ENCODE data around the gene EBF4.

EBF4 gene

DNA sequence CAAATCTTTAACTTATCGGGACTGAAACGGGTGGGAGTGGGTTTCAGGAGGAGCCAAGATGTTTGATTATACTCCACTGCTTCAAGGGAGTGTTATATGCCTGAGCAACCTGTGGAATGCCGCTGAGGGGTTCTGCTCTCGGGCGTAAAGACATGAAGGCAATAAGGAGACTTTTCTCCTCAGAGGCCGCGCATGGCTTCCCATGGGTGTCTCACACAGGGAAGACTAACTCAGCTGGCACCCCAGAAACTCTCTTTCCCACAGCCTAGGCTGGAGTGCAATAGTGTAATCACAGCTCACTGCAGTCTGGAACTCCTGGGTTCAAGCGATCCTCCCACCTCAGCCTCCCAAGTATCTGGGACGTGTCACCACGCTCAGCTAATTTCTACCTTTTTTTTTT, 117.1 kb downstream of the EBF4 start:
- Histone ChIP-seq H3K36me3 (replicated peaks; ENCODE audit: low read depth, low read length) (no peaks in the 10 kb centered on the region), H3K9ac (ENCODE audit: low read length) (no peak overlapping the region), H4K20me1 (ENCODE audit: insufficient read depth, low read length) (no peaks in the 10 kb centered on the region), H3K4me1 (ENCODE audit: low read length) (no peaks in the 10 kb centered on the region), H3K4me2 (ENCODE audit: low read length) (no peak overlapping the region), H3K9me3 (ENCODE audit: insufficient read depth, low read length) (peaks cover 6% of the 10 kb centered on the region), H3K79me2 (ENCODE audit: low read length) (no peaks in the 10 kb centered on the region), H3K27me3 (ENCODE audit: low read depth, low read length) (peaks cover 21% of the 10 kb centered on the region; the same call in 1 of the 2 replicates), H3K27ac (ENCODE audit: low read length) (no peak overlapping the region), H2AFZ (ENCODE audit: low read depth, low read length) (no peak overlapping the region), H3K4me3 (ENCODE audit: low read length) (no peak overlapping the region)
- no peak for TF ChIP-seq EZH2phosphoT487 (IDR thresholded peaks at IDR 0.05; ENCODE audit: low read depth)
- TF ChIP-seq, protein P1, sequence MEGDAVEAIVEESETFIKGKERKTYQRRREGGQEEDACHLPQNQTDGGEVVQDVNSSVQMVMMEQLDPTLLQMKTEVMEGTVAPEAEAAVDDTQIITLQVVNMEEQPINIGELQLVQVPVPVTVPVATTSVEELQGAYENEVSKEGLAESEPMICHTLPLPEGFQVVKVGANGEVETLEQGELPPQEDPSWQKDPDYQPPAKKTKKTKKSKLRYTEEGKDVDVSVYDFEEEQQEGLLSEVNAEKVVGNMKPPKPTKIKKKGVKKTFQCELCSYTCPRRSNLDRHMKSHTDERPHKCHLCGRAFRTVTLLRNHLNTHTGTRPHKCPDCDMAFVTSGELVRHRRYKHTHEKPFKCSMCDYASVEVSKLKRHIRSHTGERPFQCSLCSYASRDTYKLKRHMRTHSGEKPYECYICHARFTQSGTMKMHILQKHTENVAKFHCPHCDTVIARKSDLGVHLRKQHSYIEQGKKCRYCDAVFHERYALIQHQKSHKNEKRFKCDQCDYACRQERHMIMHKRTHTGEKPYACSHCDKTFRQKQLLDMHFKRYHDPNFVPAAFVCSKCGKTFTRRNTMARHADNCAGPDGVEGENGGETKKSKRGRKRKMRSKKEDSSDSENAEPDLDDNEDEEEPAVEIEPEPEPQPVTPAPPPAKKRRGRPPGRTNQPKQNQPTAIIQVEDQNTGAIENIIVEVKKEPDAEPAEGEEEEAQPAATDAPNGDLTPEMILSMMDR (IDR thresholded peaks at IDR 0.05; ENCODE audit: low read depth, low read length) = no peak
